Left ventricle myocardium superior (tissue), 1 donor: Measurements from ENCODE around the gene RDH5. TPM values are rescaled to one million over a fixed set of nuclear protein-coding genes. Genes with fewer than 3 reads are reported as not detected.

Source experiments
- ATAC-seq: fragments of 200-7000 bp; cut with Tn5 transposase; one replicate; pipeline ENCODE4 v1.9.1; 2020; ENCODE audit warnings: mild to moderate bottlenecking, moderate library complexity
- DNase-seq: peaks from one replicate; pipeline ENCODE4 v3.0.0-alpha.2; 2020
- intact Hi-C: fragments of 100-400 bp; cut with micrococcal nuclease; formaldehyde crosslinking; loops from one replicate; pipeline ENCODE4 v1.11.0; 2022
- total RNA-seq: library from RNA; stranded (reverse); fragmentation: NEBNext Ultra II Directional; extraction: Animal tissue kit (Norgen Biotek cat#: 25700); gene quantifications from one replicate; pipeline ENCODE4 v1.2.1, GENCODE V29; 2021
- donor health status: DM: no; HTN: yes; CAD: no; lungs with severe emphysema.

The RDH5 gene
- total RNA-seq, 1 donor from 2014 or later: 13.5 TPM

GRCh38 chr12:55694651-55695050, 25.5 kb upstream of the RDH5 start:
- intact Hi-C loops: no loop called here
- DNase-seq (no peak), ATAC-seq (no peak)

DNA sequence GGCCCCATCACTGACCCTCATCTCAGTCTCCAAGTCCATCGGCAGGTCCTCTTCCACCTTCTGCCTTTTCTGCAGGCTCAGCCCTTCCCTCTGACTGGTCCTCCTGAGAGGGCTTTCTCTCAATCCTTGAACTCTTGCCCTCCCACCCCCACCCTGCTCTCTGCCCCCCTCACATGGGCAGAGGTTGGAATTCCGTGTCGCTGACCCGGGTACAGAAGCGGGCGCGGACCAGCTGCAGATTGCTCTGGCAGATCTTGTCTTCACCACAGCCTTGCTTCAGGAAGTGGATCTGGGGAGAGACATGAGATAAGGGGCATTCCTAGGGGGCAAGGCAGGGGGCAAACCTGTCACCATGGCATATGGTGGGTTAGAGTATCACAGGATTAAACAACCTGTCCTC, 24.8 kb upstream of the RDH5 start:
- intact Hi-C loops: no loop called here
- ATAC-seq: no peak
- DNase-seq: no peak

DNA sequence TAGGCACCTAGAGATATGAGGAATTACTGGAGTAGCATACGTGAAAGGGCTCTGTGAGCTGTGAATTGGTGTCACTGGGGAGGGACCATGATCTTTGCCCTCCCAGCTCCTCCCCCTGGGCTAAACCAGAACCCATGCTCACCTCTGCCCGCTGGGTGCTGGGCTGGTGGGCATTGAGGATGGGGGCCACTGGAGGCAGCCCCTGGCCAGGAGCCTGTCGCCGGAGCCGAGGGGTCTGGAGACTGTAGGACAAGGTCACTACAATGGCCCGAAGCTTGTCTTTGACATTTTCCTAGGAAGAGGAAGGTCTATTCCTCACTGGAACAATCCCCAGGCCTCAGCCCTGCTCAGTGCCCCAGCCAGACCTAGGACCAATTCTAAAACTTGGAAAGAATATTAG, 24.1 kb upstream of the RDH5 start:
- intact Hi-C loops: no loop called here
- DNase-seq (no peak), ATAC-seq (no peak)

GRCh38 chr12:55696796-55697462, 23.3 kb upstream of the RDH5 start:
- no peak for ATAC-seq
- intact Hi-C loops: no loop called here
- peak; percentile 22 for DNase-seq

DNA sequence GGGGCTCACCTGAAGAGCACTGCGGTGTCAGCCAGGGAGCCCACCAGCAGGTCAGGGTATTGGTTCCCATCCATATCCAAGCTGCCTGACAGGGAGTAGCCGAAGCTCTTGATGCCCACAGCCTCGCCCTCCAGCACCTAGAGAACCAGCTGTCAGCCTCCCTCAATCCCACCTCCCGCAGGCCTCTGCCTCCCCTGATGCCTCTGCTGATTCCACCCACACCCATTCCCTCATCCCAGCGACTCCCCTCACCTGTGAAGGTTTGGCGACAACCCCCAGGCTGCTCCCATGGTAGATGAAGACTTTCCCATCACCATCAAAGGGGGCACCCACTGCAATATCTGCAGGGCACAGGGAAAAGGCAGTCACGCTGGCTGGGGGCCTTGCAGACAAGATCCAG, 22.5 kb upstream of the RDH5 start:
- DNase-seq (peak; percentile 11), ATAC-seq (no peak)
- intact Hi-C loops: no loop called here

GRCh38 chr12:55698241-55698955, 21.8 kb upstream of the RDH5 start:
- peak; percentile 28 for DNase-seq
- intact Hi-C loops: no loop called here

GRCh38 chr12:55698965-55699364, 21.2 kb upstream of the RDH5 start:
- ATAC-seq (no peak), DNase-seq (peak; percentile 18)
- intact Hi-C loops: no loop called here

More at GRCh38 chr12:55698241-55698955, 21.8 kb upstream of the RDH5 start:
- no peak for ATAC-seq

DNA sequence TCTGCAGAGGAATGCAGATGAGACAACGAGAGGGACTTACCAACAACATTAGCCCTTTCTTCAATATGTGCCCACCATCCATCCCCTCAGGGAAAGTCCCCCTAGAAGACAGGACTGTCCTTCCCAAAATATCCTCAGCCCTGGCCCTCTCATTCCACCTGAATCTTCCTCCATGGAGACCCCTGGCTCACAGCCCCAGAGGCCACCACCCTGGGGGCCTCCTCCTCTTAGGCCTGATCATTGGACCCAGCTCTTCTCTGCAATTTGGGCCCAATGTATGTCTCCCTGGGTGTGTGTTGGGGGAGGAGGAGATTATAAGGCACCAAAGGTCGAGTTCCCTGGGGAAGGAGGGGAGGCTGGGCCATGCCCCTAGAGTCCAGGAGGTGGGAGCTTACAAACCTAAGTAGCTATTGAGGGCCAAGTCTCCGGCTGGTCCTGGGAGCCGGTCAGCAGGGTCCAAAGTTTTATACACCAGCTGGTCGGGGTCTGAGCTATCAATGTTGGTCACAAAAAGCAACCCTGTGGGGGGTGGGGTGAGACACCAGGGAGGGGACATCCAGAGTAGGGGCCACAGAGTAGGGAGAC, 20.6 kb upstream of the RDH5 start:
- ATAC-seq: no peak
- DNase-seq: peak; percentile 23
- intact Hi-C loops: no loop called here

DNA sequence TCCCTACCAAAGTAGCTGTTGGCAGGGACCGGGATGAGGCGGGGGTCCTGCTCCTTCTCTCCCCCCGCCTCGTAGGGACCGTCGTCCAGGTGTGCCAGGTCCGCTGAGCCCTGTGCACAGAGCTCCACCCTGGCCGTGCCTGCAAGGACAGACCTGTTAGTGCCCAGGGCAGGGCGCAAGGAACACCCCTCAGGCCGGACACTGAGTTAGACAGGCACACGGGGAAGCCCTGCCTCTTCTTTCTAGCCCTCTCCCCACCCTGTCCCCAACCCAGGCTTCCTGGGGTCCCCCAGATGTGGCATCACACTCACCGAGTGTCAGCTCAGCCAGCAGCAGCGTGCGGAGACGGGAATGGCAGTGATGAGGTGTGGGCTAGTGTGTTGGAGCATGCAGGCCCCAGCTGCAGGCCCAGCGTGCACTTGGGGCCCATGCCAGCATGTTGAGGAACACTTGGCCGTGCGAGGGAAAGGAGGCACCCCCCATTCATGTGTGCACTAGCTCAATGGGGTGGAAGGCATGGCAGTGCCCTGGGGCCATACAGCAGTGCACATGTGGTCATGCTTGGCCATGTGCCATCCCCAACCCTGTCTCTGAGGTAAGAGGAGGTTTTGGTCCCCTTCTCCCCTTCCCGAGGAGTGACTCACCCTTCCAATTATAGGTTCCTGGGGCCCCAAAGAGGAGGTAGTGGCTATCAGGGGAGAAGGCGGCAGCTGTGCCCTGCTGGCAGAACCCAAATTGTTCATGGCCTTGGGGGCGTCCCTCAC, 19.8 kb upstream of the RDH5 start:
- DNase-seq (peak; percentile 56), ATAC-seq (peak; percentile 40)
- intact Hi-C loops: no loop called here

DNA sequence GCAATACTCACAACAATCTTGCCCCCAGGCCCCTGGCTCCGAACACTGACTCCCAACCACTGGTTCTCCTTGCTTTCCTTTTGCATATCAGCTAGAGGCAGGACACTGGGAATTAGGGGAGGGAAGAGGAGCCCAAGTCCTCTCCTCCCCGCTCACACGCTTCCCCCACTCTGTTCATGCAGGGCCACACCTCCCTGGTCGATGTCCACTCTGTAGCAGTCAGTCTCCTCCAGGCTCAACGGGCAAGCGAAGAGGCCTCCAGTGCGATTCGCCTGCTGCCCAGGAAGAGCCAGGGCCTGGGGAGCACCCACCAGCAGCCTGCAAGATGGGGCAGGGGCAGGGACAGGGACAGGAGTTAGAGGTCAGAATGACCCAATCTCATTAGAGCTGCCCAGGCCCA, 17.3 kb upstream of the RDH5 start:
- ATAC-seq (no peak), DNase-seq (peak; percentile 35)
- intact Hi-C loops: no loop called here

GRCh38 chr12:55703288-55703687, 16.9 kb upstream of the RDH5 start:
- ATAC-seq: peak; percentile 50
- intact Hi-C loops: no loop called here
- DNase-seq: peak; percentile 67

DNA sequence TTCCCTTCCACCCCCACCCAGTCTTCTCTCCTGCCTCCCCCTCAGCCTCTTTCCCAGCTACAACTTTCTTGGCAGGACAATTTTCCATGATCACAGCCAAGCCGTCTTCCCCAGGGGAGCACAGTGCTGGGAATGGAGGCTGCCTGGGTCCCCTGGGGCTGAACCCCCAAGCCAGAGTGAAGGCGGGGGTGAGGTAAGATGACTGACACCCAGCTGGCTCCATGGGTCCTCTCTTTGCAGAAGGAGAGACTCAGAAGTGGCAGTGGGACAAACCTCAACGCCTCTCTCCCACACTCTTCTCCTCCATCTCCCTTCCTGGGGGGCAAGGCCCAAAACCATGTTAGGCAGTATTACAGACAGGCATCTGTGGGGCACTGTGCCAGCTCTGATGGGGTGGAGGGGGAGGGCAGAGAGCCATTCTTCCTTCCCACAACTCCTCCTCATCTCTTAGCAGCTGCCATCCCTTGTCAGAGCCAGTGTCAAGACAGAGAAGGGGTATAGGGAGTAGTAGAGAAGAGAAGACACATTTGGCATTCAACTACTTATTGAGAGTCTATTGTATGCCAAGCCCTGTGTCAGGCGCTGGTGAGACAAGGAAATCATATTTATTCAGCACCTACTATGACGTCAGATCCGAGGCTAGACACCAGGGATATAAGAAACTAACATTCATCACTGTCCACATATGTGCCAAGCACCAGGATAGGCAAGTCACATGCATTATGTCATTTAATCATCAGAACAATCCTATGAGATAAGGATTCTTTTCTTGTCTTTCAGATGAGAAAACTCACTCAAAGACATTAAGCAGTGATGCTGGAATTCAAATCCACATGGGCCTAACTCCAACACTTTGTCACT, 16.1 kb upstream of the RDH5 start:
- DNase-seq (peak; percentile 56), ATAC-seq (no peak)
- intact Hi-C loops: no loop called here

- DNase-seq: peak; percentile 51
Observed at GRCh38 chr12:55704824-55705718, 15.1 kb upstream of the RDH5 start.

GRCh38 chr12:55705782-55706402, 14.3 kb upstream of the RDH5 start:
- intact Hi-C loops: no loop called here
- ATAC-seq (no peak), DNase-seq (peak; percentile 60)

More at GRCh38 chr12:55704824-55705718, 15.1 kb upstream of the RDH5 start:
- peak; percentile 4 for ATAC-seq
- intact Hi-C loops: no loop called here

- DNase-seq (peak; percentile 20), ATAC-seq (no peak)
- intact Hi-C loops: no loop called here
Observed at GRCh38 chr12:55706568-55707218, 13.5 kb upstream of the RDH5 start.

- intact Hi-C loops: no loop called here
- DNase-seq (peak; percentile 46), ATAC-seq (no peak)
Observed at GRCh38 chr12:55707219-55707671, 12.9 kb upstream of the RDH5 start.
